Stimulated activated CD8-positive, alpha-beta memory T cell treated with anti-CD3 and anti-CD28 coated beads, Interleukin-12 subunit alpha, Interleukin-12 subunit beta, amount 100 ng/mL, for 1 hour (primary cell): ENCODE results near the gene COX7B.
"Not testable (repeated sequence)": the region's sequence is repeated elsewhere in the genome, so short reads cannot be mapped to it uniquely, and the experiment has no call there.

Source experiments
- DNase-seq: peaks from one replicate; pipeline ENCODE4 v3.0.0-alpha.2; 2020; ENCODE audit warnings: low read depth

The COX7B gene, protein sequence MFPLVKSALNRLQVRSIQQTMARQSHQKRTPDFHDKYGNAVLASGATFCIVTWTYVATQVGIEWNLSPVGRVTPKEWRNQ

GRCh38 chrX:77899081-77899828 is at the start of gene COX7B:
Gene COX7B, plus strand, starts transcription at chrX:77899468. Its CDS starts 86 bp downstream, at chrX:77899554.
- peak; percentile 36 for DNase-seq

GRCh38 chrX:77875372-77875771 is 23.9 kb upstream of the COX7B start:
- no peak for DNase-seq

- not testable (repeated sequence) for DNase-seq
These were observed 17.9 kb upstream of the COX7B start for GRCh38 chrX:77881418-77881817.

DNA sequence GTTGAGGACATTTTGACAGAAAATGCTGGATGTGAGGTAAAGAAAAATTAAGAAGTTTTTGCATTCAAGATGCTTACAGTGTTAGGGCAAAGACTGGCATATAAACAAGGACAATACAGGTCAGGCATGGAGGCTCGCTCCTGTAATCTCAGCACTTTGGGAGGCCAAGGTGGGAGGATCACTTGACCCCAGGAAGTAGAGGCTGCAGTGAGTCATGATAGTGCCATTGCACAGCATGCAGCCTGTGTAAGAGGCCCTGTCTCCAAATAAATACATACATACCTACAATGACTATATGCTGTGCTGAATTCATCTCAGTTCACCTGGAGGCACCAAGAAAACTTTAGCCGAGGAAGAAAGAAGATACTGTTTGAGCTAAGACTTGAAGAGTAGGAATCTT is 6.4 kb upstream of the COX7B start:
- DNase-seq, result no peak

DNA sequence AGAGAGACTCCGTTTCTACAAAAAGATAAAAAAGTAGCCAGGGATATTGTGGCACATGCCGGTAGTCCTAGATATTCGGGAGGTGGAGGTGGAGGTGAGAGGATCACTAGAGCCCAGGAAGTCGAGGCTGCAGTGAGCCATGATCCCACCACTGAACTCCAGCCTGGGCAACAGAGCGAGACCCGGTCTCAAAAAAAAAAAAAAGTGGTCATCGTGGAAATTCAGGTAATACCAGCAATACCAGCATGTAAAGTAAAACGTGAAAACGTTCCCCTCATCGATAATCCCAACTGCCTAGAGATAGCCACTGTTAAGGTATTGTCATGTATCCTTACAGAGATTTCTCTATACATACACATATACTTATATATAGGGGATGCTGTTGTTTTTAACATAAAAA is 5.6 kb upstream of the COX7B start:
- DNase-seq, result no peak

DNA sequence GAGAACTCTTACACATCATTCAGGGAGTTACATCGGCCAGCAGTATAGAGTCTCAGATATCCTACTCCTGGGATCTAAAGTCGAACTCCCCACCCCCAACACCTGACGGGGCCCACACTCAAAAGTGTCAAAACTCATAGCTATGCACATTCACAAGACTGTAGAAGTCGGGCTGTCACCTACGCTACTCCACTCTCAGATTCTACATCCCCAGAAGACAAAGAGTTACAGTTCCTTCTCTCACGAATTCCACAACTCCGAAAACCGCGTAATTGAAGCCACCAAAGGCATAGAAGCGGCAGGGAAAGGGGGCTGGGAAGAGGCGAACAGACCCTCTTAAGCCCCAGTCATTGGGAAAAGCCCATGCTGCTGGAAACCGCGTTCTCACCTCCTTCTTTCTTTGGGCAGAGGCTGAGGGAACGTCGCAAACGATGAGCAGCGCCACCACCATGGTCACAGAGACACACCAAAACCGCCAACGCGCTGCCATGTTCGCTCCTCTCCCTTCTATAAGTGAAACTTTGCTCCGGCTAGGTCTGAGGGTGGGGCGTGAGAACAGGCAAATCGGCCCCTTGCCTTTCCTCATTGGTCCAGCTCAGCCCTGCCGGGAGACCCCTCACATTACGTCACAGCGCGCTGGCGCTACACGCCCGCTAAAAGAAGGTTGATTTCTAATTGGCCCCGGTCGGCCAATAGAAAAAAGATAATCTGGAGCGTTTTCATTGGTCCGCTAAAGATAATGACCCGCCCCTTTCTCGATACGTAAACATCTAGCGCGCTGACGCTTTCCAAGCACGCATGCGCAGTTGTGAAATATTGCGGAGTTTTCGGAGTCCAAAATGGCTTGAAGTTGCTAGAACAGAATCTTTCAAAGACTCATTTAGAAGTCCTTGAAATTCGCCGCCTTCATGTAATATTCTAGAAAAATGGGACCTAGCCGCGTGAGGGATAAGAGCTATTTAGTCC is 4.1 kb upstream of the COX7B start, which contains the start of gene MAGT1:
MAGT1 (minus strand) TSS at position 515 of the 966 bp plus-strand sequence; CDS start at position 490, 25 bp downstream.
- DNase-seq, result peak; percentile 76

DNA sequence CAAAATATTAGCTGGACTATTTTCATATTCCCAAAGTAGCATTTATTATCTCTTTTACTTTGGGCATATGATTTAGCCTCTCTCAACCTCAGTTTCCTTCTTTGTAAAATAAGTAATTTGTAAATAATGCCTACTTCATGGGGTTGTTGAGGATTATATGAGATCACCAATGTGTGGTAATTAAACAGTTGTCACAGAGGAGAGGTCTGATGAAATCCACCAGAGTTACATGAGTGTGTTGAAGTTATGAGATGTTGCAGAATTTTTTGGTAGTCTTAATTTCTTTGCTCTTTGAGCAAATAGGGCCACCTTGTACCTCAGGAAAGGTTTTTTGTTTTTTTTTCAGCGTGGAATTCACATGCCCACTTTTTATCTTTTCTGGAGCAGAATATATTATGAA is 1.4 kb downstream of the COX7B start:
- DNase-seq, result no peak

DNA sequence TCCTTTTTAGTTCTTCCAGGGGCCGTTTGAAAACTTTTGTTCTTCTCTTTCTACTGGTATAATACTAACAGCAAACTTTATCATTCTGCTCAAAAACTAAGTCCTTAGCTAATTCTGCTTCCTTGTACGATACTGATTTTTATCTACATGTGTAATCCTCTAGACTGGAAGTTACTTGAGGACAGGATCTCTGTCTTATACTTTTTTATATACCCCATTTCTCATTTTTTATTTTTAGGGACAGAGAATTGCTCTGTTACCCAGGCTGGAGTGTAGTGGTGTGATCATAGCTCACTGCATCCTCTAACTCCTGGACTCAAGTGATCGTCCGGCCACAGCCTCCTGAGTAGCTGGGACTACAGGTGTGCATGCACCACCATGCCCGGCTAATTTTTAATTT is 2.2 kb downstream of the COX7B start:
- no peak for DNase-seq

- DNase-seq, result peak; percentile 82
These were observed 11.0 kb downstream of the COX7B start, which contains the start of gene ATP7A for GRCh38 chrX:77910108-77910840. Gene ATP7A, plus strand, starts transcription at chrX:77910693. Its CDS starts 60,949 bp downstream, at chrX:77971642.

GRCh38 chrX:77917294-77917933 is 18.1 kb downstream of the COX7B start:
- DNase-seq, result no peak

GRCh38 chrX:77918568-77918967 is 19.3 kb downstream of the COX7B start:
- no peak for DNase-seq

- DNase-seq, result not testable (repeated sequence)
These were observed 20.1 kb downstream of the COX7B start for GRCh38 chrX:77919370-77919769.

DNA sequence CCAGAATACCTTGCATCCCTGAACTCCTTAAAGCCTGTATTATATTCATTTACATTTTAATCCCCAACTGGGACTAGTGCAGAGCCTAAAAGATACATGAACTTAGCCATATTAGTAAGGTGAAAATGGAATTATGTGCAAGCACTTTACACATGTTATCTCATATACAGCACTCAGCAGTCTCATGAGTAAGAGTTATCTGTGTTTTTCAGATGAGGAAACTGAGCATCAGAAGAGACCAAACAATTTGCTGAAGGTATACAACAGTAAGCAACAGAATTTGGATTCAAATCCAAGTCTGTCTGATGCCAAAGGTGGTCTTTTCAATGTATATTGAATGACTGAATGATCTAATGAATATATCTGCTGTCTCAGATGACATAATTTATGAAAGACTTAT is 23.5 kb downstream of the COX7B start:
- no peak for DNase-seq

GRCh38 chrX:77924320-77924859 is 25.1 kb downstream of the COX7B start:
- DNase-seq, result no peak

DNA sequence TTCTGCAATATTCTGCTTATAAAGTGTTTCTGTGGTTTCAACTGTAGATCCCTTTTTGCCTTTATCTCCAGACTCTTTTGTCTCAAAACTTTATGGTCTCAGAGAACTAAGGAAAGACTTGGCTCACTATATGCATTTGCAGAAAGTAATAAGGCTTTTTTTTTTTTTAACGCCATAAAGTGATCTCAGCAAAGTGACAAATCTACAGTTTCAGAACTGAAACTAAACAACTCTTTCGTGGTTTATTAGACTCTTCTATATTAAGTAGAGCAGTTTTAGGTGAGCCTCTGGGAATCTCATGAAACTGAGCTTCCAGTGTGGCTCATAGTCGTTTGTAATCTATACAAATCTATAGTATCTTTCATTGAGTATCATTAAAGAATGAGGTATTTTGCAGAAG is 26.5 kb downstream of the COX7B start:
- no peak for DNase-seq

- DNase-seq, result no peak
These were observed 31.3 kb downstream of the COX7B start for GRCh38 chrX:77930581-77930980.

- DNase-seq, result no peak
These were observed 36.6 kb downstream of the COX7B start for GRCh38 chrX:77935886-77936285.

GRCh38 chrX:77936299-77936698 is 37.0 kb downstream of the COX7B start:
- DNase-seq, result no peak

- no peak for DNase-seq
These were observed 38.0 kb downstream of the COX7B start for GRCh38 chrX:77937291-77937690.

DNA sequence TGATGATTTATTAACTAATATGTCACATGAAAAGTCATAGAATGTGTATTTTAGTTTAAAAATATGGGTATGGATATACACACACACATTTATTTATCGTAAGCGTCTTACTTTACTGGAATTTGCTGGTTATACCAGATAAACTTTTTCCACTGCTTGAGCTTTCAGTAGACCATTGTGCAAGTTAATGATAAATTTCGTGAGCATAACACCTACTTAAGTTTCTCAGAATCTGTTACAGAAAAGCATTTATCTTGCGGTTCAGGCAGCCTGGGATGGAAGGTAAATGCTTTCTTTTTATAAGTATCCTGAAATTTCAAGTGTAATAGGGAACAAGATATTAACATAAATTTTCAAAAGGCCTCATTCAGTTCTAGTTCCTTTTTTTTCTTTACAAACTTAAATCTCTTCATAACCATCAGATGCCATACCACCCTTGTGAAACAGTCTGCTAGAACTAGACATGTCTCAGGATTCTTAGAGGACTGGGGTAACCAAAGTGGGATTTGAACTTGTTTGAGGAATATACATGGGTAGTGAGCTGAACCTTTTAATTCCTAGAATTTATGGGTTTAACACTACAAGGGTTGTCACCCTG is 38.9 kb downstream of the COX7B start:
- DNase-seq, result no peak

DNA sequence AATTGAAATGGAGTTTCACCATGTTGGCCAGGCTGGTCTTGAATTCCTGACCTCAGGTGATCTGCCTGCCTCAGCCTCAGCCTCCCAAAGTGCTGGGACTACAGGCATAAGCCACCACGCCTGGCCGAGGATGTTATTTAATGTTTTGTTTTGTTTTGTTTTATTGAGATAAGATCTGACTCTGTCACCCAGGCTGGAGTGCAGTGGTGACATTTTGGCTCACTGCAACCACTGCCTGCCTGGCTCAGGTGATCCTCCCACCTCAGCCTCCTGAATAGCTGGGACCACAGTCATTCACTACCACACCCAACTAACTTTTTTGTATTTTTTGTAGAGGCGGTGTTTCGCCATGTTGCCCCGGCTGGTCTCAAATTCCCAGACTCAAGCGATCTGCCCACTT is 45.8 kb downstream of the COX7B start:
- DNase-seq, result not testable (repeated sequence)
